H9 (cell line): ENCODE data around the gene KLHL18. TPM values are rescaled to one million over a fixed set of nuclear protein-coding genes. Genes with fewer than 3 reads are reported as not detected.

Experiments
- DNase-seq: peaks from one replicate; pipeline ENCODE4 v3.0.0-alpha.2; 2017
- H2AFZ ChIP-seq: one replicate; pipeline ENCODE4 v1.6.1; 2013; ENCODE audit warnings: mild to moderate bottlenecking, low read length, control low read depth, moderate library complexity
- H2AK5ac ChIP-seq: 2 replicates; pipeline ENCODE4 v1.6.1; 2013; ENCODE audit warnings: low read length, control low read depth, mixed read lengths; ENCODE audit not compliant: insufficient read length
- H2BK120ac ChIP-seq: one replicate; pipeline ENCODE4 v1.6.1; 2013; ENCODE audit warnings: low read depth, mild to moderate bottlenecking, low read length, control low read depth, inconsistent platforms; ENCODE audit not compliant: poor library complexity, severe bottlenecking
- H2BK12ac ChIP-seq: 2 replicates; pipeline ENCODE4 v1.6.1; 2013; ENCODE audit warnings: low read length, control low read depth, mixed read lengths, low read depth; ENCODE audit not compliant: insufficient read length
- H2BK15ac ChIP-seq: 2 replicates; pipeline ENCODE4 v1.6.1; 2013; ENCODE audit warnings: low read depth, low read length, control low read depth
- H2BK20ac ChIP-seq: one replicate; pipeline ENCODE4 v1.6.1; 2013; ENCODE audit warnings: low read depth, mild to moderate bottlenecking, low read length, control low read depth, inconsistent platforms; ENCODE audit not compliant: poor library complexity, severe bottlenecking
- H2BK5ac ChIP-seq: 2 replicates; pipeline ENCODE4 v1.6.1; 2013; ENCODE audit warnings: low read length, control low read depth, mixed read lengths; ENCODE audit not compliant: insufficient read length
- H3K14ac ChIP-seq: 2 replicates; pipeline ENCODE4 v1.6.1; 2013; ENCODE audit warnings: low read length, control low read depth; ENCODE audit not compliant: insufficient read depth
- H3K18ac ChIP-seq: 2 replicates; pipeline ENCODE4 v1.6.1; 2013; ENCODE audit warnings: low read depth, mild to moderate bottlenecking, mixed read lengths, low read length, control low read depth; ENCODE audit not compliant: insufficient read length
- H3K23ac ChIP-seq: 2 replicates; pipeline ENCODE4 v1.6.1; 2013; ENCODE audit warnings: low read length, control low read depth, mixed read lengths, low read depth; ENCODE audit not compliant: insufficient read length
- H3K23me2 ChIP-seq: 2 replicates; pipeline ENCODE4 v1.6.1; 2013; ENCODE audit warnings: low read depth, mild to moderate bottlenecking, mixed read lengths, low read length, control low read depth; ENCODE audit not compliant: insufficient read length, poor library complexity, severe bottlenecking
- H3K27ac ChIP-seq: 2 replicates; pipeline ENCODE4 v1.5.1; 2013; ENCODE audit warnings: low read length, control low read depth, mixed read lengths, low read depth; ENCODE audit not compliant: insufficient read length
- H3K27me3 ChIP-seq: 2 replicates; pipeline ENCODE4 v1.6.1; 2013; ENCODE audit warnings: low read length, control low read depth, inconsistent platforms; ENCODE audit not compliant: insufficient read depth
- H3K4ac ChIP-seq: 2 replicates; pipeline ENCODE4 v1.6.1; 2013; ENCODE audit warnings: low read depth, mild to moderate bottlenecking, control low read depth, inconsistent platforms, low read length, moderate library complexity
- H3K4me1 ChIP-seq: 2 replicates; pipeline ENCODE4 v1.6.1; 2013; ENCODE audit warnings: low read length, control low read depth, inconsistent platforms; ENCODE audit not compliant: insufficient read depth
- H3K4me2 ChIP-seq: 2 replicates; pipeline ENCODE4 v1.6.1; 2013; ENCODE audit warnings: low read length, control low read depth, mixed read lengths; ENCODE audit not compliant: insufficient read length, insufficient read depth
- H3K56ac ChIP-seq: 2 replicates; pipeline ENCODE4 v1.6.1; 2013; ENCODE audit warnings: low read depth, mild to moderate bottlenecking, mixed read lengths, low read length, control low read depth; ENCODE audit not compliant: insufficient read length
- H3K79me1 ChIP-seq: 2 replicates; pipeline ENCODE4 v1.6.1; 2013; ENCODE audit warnings: low read depth, mild to moderate bottlenecking, moderate library complexity, low read length, control low read depth, inconsistent platforms; ENCODE audit not compliant: insufficient read depth, poor library complexity, severe bottlenecking
- H3K79me2 ChIP-seq: 2 replicates; pipeline ENCODE4 v1.6.1; 2013; ENCODE audit warnings: low read length, control low read depth, inconsistent platforms; ENCODE audit not compliant: insufficient read depth
- H3K9ac ChIP-seq: 2 replicates; pipeline ENCODE4 v1.6.1; 2013; ENCODE audit warnings: low read length, control low read depth, mixed read lengths; ENCODE audit not compliant: insufficient read length; ENCODE audit errors: extremely low read depth
- H3K9me3 ChIP-seq: one replicate; pipeline ENCODE4 v1.6.1; 2013; ENCODE audit warnings: low read depth, low read length, inconsistent platforms; ENCODE audit not compliant: control insufficient read depth
- H3T11ph ChIP-seq: one replicate; pipeline ENCODE4 v1.6.1; 2013; ENCODE audit warnings: mild to moderate bottlenecking, low read length, control low read depth, inconsistent platforms
- H4K20me1 ChIP-seq: one replicate; pipeline ENCODE4 v1.6.1; 2013; ENCODE audit not compliant: control insufficient read depth, insufficient read length, insufficient read depth
- H4K5ac ChIP-seq: 2 replicates; pipeline ENCODE4 v1.6.1; 2013; ENCODE audit warnings: low read depth, mild to moderate bottlenecking, mixed read lengths, low read length, control low read depth; ENCODE audit not compliant: insufficient read length
- H4K8ac ChIP-seq: replicated peaks from 2 replicates; pipeline ENCODE4 v1.6.1; 2013; ENCODE audit warnings: low read length, control low read depth, mixed read lengths, low read depth; ENCODE audit not compliant: insufficient read length
- H4K91ac ChIP-seq: 2 replicates; pipeline ENCODE4 v1.6.1; 2013; ENCODE audit warnings: low read depth, mild to moderate bottlenecking, moderate library complexity, mixed read lengths, low read length, control low read depth; ENCODE audit not compliant: insufficient read length
- H3K27ac Mint-ChIP-seq, 3 experiments: 2 replicates in 2 of 3; 3 replicates in 1 of 3; pipeline ENCODE4 v1.8.0; 2020 to 2021; ENCODE audit warnings: mixed read lengths in 3 of 3, mild to moderate bottlenecking in 1 of 3, moderate library complexity in 1 of 3
- H3K27me3 Mint-ChIP-seq: 2 replicates; pipeline ENCODE4 v1.8.0; 2021; ENCODE audit warnings: low read depth, mild to moderate bottlenecking, moderate library complexity, mixed read lengths
- H3K36me3 Mint-ChIP-seq, 3 experiments: 2 replicates in 2 of 3; 3 replicates in 1 of 3; pipeline ENCODE4 v1.8.0; 2020 to 2021; ENCODE audit warnings: low read depth in 3 of 3, mixed read lengths in 3 of 3; ENCODE audit not compliant: insufficient read depth in 1 of 3
- H3K4me1 Mint-ChIP-seq, 2 experiments: 2 replicates each; pipeline ENCODE4 v1.8.0; 2020; ENCODE audit warnings: mixed read lengths in 2 of 2
- H3K4me3 Mint-ChIP-seq, 2 experiments: 2 replicates in 1 of 2; 3 replicates in 1 of 2; pipeline ENCODE4 v1.8.0; 2020 to 2021; ENCODE audit warnings: mild to moderate bottlenecking in 2 of 2, mixed read lengths in 2 of 2, moderate library complexity in 1 of 2
- H3K9me3 Mint-ChIP-seq, 2 experiments: 2 replicates in 1 of 2; 3 replicates in 1 of 2; pipeline ENCODE4 v1.8.0; 2020; ENCODE audit warnings: mild to moderate bottlenecking in 2 of 2, mixed read lengths in 2 of 2, moderate library complexity in 1 of 2
- total RNA-seq: library from RNA; stranded (reverse); gene quantifications from 2 replicates; pipeline ENCODE4 v1.2.1, GENCODE V29; 2021
- TF ChIP-seq, protein P1 (sequence below): fragments of 200-600 bp; sonication (generic); conservative IDR thresholded peaks from 3 replicates; pipeline ENCODE4 v1.8.0; 2021; ENCODE audit warnings: antibody characterized with exemption, mild to moderate bottlenecking

Gene KLHL18
- total RNA-seq, 1 experiment from 2014 or later, result 55.3 TPM

- Histone ChIP-seq H3K27me3 (no peaks in the 10 kb centered on the region), H3K23ac (no peak overlapping the region), H3T11ph (no peak overlapping the region), H3K23me2 (no peaks in the 10 kb centered on the region), H3K56ac (no peak overlapping the region), H2BK12ac (no peak overlapping the region), H2BK120ac (no peak overlapping the region), H3K4ac (no peak overlapping the region), H4K5ac (no peak overlapping the region), H4K8ac (no peak overlapping the region), H4K91ac (no peak overlapping the region), H2AFZ (no peak overlapping the region), H2BK20ac (no peak overlapping the region), H3K4me2 (no peak overlapping the region), H3K18ac (no peak overlapping the region), H3K9ac (no peak overlapping the region), H3K79me2 (no peaks in the 10 kb centered on the region), H2BK15ac (no peak overlapping the region), H3K9me3 (no peaks in the 10 kb centered on the region), H2AK5ac (no peak overlapping the region), H3K14ac (no peak overlapping the region), H3K27ac (no peak overlapping the region), H4K20me1 (peaks cover 2% of the 10 kb centered on the region), H3K79me1 (no peaks in the 10 kb centered on the region), H3K4me1 (no peaks in the 10 kb centered on the region), H2BK5ac (no peak overlapping the region)
- Mint-ChIP-seq H3K4me3 (no peak overlapping the region), H3K27ac (no peak overlapping the region), H3K36me3 (peaks cover 44 to 69% (median 45%) of the 10 kb centered on the region in 3 experiments; a peak in 6 of 7 replicates), H3K4me1 (peaks cover 5 to 6% of the 10 kb centered on the region in 2 experiments; a peak in 2 of 4 replicates), H3K27me3 (no peaks in the 10 kb centered on the region), H3K9me3 (no peaks in the 10 kb centered on the region)
- TF ChIP-seq, protein P1, sequence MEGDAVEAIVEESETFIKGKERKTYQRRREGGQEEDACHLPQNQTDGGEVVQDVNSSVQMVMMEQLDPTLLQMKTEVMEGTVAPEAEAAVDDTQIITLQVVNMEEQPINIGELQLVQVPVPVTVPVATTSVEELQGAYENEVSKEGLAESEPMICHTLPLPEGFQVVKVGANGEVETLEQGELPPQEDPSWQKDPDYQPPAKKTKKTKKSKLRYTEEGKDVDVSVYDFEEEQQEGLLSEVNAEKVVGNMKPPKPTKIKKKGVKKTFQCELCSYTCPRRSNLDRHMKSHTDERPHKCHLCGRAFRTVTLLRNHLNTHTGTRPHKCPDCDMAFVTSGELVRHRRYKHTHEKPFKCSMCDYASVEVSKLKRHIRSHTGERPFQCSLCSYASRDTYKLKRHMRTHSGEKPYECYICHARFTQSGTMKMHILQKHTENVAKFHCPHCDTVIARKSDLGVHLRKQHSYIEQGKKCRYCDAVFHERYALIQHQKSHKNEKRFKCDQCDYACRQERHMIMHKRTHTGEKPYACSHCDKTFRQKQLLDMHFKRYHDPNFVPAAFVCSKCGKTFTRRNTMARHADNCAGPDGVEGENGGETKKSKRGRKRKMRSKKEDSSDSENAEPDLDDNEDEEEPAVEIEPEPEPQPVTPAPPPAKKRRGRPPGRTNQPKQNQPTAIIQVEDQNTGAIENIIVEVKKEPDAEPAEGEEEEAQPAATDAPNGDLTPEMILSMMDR, result no peak
- DNase-seq, result no peak
Observed at GRCh38 chr3:47342812-47343211, 60.1 kb downstream of the KLHL18 start.
